HPDE6-E6E7 (cell line): Measurements from ENCODE around the gene CGNL1.

ENCODE experiments used
- DNase-seq: peaks from one replicate; pipeline ENCODE4 v3.0.0; 2011; ENCODE audit warnings: missing footprints; ENCODE audit errors: extremely low spot score

CGNL1 gene

DNA sequence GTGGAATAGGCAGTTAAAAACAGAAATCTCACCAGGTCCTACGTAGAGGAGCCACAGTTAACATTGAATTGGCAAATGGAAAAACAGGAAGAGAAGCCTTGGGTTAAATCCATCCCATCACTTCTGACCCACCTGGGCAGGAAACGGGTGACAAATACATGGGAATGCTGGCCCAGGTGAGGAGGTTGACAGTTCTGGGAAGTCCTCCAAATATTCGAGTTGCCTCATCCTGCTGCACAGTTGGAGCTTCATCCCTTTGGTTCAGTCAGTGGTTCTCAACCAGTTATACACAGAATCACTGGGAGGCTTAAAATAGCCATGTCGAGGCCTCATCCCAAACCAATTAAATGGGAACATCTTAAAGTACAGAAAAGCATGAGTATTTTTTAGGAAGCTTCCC lies 220.7 kb downstream of the CGNL1 start:
- no peak for DNase-seq

DNA sequence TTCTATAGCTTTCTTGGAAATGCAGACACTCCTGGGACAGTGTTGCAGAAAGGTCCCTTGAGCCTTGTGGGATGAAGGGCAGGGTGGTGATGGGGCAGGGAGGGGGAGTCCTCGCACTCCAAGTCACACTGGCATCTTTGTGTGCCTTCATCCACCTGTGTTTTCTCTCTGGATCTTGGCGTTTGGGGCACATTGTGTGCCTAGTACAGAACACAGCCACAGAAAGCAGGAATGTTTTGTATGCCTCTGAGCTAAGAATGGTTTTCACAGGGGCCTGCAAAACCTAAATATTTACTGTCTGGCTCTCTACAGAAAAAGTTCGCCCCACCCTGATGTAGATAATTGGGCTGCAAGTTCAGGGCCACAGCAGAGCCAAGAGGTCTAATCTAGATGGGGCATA lies 221.1 kb downstream of the CGNL1 start:
- DNase-seq: no peak

DNA sequence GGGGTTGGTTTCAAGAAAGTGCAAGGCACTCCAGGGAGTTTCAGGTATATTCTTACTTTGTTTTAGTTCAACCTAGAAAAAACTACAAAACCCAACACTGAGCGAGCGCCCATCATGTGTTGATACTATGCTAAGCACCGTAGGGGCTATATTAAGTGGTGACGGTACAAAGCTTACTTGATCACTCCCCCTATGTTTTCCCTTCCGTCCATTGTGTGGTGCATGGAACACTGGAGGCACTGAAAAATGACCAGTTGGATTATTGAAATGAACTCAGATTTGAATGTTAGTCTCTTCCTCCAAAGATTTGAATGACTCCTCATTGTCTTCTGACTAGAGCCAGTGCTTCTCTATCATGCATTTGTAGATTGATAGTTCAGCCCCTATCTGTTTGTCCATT lies 222.0 kb downstream of the CGNL1 start:
- no peak for DNase-seq

DNA sequence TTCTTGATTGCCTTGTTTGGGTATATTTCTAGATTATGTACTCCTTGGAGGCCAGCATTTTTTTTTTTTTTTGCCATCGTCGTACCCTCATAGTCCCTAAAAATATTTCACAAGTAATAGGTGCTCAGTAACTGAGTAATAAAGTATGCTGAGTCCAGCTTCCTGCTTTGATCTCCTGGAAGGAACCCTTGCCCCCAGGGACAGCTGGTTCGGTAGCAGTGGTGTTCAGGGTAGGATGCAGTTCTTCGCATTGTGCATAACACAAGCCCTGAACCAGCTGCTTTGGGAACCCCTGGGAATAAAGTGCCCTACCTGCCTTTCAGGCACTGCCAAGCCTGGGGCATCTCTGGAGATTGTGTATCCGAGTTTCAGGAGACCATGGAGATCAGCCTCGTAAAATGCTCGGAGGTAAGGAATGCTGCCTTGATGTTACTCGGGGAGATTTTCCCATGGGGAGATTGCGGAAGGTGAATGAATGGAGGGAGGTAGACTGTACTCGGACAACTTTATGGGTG lies 223.0 kb downstream of the CGNL1 start:
- DNase-seq: no peak

GRCh38 chr15:57600197-57600596 lies 223.9 kb downstream of the CGNL1 start:
- DNase-seq: no peak
